Muscle layer of duodenum (tissue), 2 donors: Measurements from ENCODE around the gene GPR137B.
"Not testable (repeated sequence)": the region's sequence is repeated elsewhere in the genome, so short reads cannot be mapped to it uniquely, and the experiment has no call there.

Experiments
- H3K27ac ChIP-seq: one replicate; pipeline ENCODE4 v1.7.0; 2013; ENCODE audit warnings: mild to moderate bottlenecking, low read length
- H3K27me3 ChIP-seq: one replicate; pipeline ENCODE4 v1.7.0; 2013; ENCODE audit warnings: low read depth, mild to moderate bottlenecking, control low read depth, low read length
- H3K36me3 ChIP-seq, 2 donors: one replicate each; pipeline ENCODE4 v1.7.0; 2013; ENCODE audit warnings: low read length in 2 of 2, control low read depth in 1 of 2, mild to moderate bottlenecking in 1 of 2; ENCODE audit not compliant: insufficient read depth in 2 of 2, control insufficient read depth in 1 of 2
- H3K4me1 ChIP-seq, 2 donors: one replicate each; pipeline ENCODE4 v1.7.0; 2013; ENCODE audit warnings: low read length in 2 of 2, mild to moderate bottlenecking in 2 of 2, control low read depth in 1 of 2, moderate library complexity in 1 of 2; ENCODE audit not compliant: insufficient read depth in 2 of 2, control insufficient read depth in 1 of 2
- H3K4me3 ChIP-seq, 2 donors: one replicate each; pipeline ENCODE4 v1.7.0; 2013; ENCODE audit warnings: low read length in 2 of 2, low read depth in 1 of 2, mild to moderate bottlenecking in 1 of 2
- H3K9me3 ChIP-seq, 2 donors: one replicate each; pipeline ENCODE4 v1.7.0; 2013; ENCODE audit warnings: low read length in 2 of 2, control low read depth in 1 of 2, mild to moderate bottlenecking in 1 of 2; ENCODE audit not compliant: control insufficient read depth in 1 of 2
- donor health status: healthy.

The GPR137B gene

GRCh38 chr1:236155841-236156503 is 13.6 kb downstream of the GPR137B start:
- Histone ChIP-seq H3K9me3 (peaks cover 0 to 2% of the 10 kb centered on the region in 2 donors), H3K4me3 (no peak overlapping the region), H3K36me3 (peaks cover 0 to 1% of the 10 kb centered on the region in 2 donors), H3K27me3 (no peaks in the 10 kb centered on the region), H3K4me1 (peaks cover 0 to 4% of the 10 kb centered on the region in 2 donors), H3K27ac (no peak overlapping the region)

DNA sequence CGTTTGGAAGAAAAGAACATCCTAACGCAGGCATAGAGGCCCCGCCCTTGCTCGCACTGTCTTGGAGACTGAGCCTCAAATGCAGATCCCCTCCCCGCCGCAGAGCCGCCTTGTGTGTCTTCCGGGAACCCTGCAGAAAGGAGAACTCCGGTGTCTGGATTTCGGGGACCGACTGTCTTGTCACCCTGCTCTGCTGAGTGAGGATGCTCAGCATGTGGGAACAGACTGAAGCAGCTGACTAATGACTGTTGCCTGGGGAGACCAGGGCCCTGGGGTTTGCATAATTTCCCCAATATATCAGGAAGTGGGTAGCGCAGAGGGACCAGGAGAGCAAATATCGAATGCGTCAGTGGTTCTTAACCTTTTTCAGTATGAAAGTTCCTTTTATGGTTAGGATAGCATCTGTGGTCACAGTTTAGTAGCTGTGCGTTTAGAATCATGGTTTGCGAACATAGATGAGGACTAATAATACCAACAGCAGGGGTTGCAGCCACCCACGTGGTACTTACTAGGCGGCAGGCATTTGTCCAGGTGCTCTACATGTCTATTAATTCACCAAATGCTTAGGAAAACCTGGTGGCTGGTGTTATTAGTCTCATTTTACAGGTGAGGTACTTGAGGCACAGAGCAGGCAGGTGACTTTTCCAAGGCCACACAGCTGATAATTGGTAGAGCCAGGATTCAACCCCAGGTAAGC is 14.3 kb downstream of the GPR137B start:
- Histone ChIP-seq H3K27me3 (no peaks in the 10 kb centered on the region), H3K9me3 (peaks cover 0 to 8% of the 10 kb centered on the region in 2 donors), H3K4me1 (peaks cover 0 to 4% of the 10 kb centered on the region in 2 donors), H3K4me3 (no peak overlapping the region), H3K36me3 (peaks cover 0 to 4% of the 10 kb centered on the region in 2 donors), H3K27ac (no peak overlapping the region)

- H3K36me3 ChIP-seq, H3K27me3 ChIP-seq, H3K4me3 ChIP-seq, H3K27ac ChIP-seq, H3K4me1 ChIP-seq: not testable (repeated sequence)
- H3K9me3 ChIP-seq = peaks cover 0 to 16% of the 10 kb centered on the region in 2 donors
Measured at GRCh38 chr1:236158072-236158471, 15.7 kb downstream of the GPR137B start.

DNA sequence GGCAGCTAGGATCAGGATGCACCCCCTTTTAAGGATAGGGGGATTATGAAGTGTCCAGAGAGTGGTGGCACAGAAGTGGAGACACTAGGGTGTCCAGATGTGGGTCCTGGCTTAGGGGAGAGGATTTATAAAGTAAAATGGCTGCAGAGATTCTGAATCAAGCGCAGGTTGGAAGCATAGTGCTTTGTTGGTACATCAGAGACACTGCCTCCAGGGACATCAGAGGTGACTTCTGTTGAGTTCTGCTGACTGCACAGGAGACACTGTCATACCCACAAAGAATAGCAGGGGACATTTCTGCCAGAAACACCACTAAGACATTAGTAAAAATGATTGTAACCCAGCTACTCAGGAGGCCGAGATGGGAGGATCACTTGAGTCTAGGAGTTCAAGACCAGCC is 16.4 kb downstream of the GPR137B start:
- Histone ChIP-seq H3K27ac (no peak overlapping the region), H3K4me1 (peaks cover 0 to 4% of the 10 kb centered on the region in 2 donors), H3K36me3 (peaks cover 0 to 4% of the 10 kb centered on the region in 2 donors), H3K27me3 (no peaks in the 10 kb centered on the region), H3K4me3 (no peak overlapping the region), H3K9me3 (peaks cover 0 to 16% of the 10 kb centered on the region in 2 donors)

DNA sequence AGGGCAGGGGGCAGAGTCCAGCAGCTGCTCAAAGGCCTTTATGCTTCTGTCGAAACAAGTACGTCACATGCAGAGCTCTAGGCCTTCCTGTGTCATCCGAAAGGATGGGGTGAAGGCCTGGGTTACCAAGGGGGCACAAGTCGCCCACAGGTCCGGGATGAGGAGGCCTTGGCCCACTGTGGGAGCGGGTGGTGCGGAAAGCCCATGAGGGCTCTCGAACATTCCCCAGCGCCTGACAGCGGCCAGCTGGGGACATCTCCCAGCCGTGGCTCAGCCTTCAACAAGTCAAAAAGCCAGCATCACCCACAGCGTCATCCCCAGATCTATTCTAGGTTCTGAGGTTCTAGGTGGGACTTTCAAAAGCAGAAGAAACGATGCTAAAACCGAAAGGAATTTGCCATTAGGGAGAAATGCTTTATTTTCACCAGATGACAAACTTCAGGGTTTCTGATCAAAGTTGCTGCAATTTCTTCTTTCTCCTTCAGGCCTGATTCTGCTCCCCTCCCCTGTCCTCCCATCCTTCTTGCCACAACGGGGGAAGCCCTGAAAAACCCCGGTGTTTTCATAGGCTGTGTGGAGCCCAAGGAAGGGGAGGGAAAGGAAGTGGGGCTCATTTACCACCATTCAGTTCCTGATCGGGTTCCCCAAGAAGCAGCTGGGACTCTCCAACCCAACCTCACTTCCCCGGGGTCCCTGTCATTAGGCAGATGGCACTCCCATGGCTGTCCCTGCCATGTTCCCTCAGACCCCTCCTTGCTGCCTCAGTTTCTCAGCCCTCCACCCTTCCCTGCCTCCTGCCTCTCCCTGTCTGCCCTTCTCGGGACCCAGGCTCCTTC is 17.6 kb downstream of the GPR137B start:
- Histone ChIP-seq H3K9me3 (peaks cover 0 to 16% of the 10 kb centered on the region in 2 donors), H3K27me3 (no peaks in the 10 kb centered on the region), H3K4me1 (peaks cover 0 to 4% of the 10 kb centered on the region in 2 donors), H3K27ac (no peak overlapping the region), H3K4me3 (no peak overlapping the region), H3K36me3 (peaks cover 0 to 4% of the 10 kb centered on the region in 2 donors)

- Histone ChIP-seq H3K27me3 (no peaks in the 10 kb centered on the region), H3K4me3 (peak overlapping the region in 1 of 2 donors; percentile 9), H3K9me3 (peaks cover 0 to 16% of the 10 kb centered on the region in 2 donors), H3K4me1 (peaks cover 0 to 4% of the 10 kb centered on the region in 2 donors), H3K27ac (no peak overlapping the region), H3K36me3 (peaks cover 0 to 4% of the 10 kb centered on the region in 2 donors)
Measured at GRCh38 chr1:236160540-236161127, 18.3 kb downstream of the GPR137B start.

DNA sequence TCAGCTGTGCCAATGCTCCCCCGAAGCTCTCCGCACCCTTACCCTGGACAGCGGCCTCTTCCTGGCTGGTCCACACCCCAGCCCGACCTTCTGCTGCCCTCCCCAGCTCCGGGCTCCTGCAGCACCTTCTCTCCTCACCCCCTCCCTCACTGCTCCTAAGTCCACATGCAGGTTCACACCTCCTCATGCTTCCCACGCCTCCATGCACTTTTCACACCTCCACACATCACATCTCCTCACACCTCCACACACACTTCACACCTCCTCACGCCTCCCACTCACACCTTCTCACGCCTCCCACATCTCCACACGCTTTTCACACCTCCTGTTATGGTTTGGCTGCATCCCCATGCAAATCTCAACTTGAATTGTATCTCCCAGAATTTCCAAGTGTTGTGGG is 18.9 kb downstream of the GPR137B start:
- Histone ChIP-seq H3K27me3 (no peaks in the 10 kb centered on the region), H3K36me3 (peaks cover 0 to 4% of the 10 kb centered on the region in 2 donors), H3K27ac (no peak overlapping the region), H3K4me3 (peak overlapping the region in 1 of 2 donors; percentile 9), H3K4me1 (peaks cover 0 to 4% of the 10 kb centered on the region in 2 donors), H3K9me3 (peaks cover 0 to 16% of the 10 kb centered on the region in 2 donors)

GRCh38 chr1:236161755-236162154 is 19.4 kb downstream of the GPR137B start:
- H3K27ac ChIP-seq, H3K4me1 ChIP-seq, H3K27me3 ChIP-seq, H3K4me3 ChIP-seq, H3K36me3 ChIP-seq: not testable (repeated sequence)
- H3K9me3 ChIP-seq = peaks cover 0 to 16% of the 10 kb centered on the region in 2 donors

GRCh38 chr1:236163463-236164153 is 21.3 kb downstream of the GPR137B start:
- Histone ChIP-seq H3K36me3 (peaks cover 0 to 4% of the 10 kb centered on the region in 2 donors), H3K27ac (no peak overlapping the region), H3K9me3 (peaks cover 0 to 16% of the 10 kb centered on the region in 2 donors), H3K4me3 (no peak overlapping the region), H3K4me1 (peaks cover 0 to 4% of the 10 kb centered on the region in 2 donors), H3K27me3 (no peaks in the 10 kb centered on the region)

- Histone ChIP-seq H3K4me3 (no peak overlapping the region), H3K9me3 (peaks cover 0 to 16% of the 10 kb centered on the region in 2 donors), H3K27me3 (no peaks in the 10 kb centered on the region), H3K4me1 (peaks cover 0 to 4% of the 10 kb centered on the region in 2 donors), H3K36me3 (peaks cover 0 to 7% of the 10 kb centered on the region in 2 donors), H3K27ac (no peak overlapping the region)
Measured at GRCh38 chr1:236164273-236164672, 21.9 kb downstream of the GPR137B start.
